SK-N-SH (cell line): Measurements from ENCODE around the gene PNMA6E. TPM values are rescaled to one million over a fixed set of nuclear protein-coding genes. Genes with fewer than 3 reads are reported as not detected.

Source experiments
- CTCF ChIA-PET: fragments of 300-600, 350-600 bp; formaldehyde crosslinking; extraction: SDS; loops from one replicate; lab custom pipeline; 2021; lab: Yijun Ruan, JAX
- POLR2A ChIA-PET: fragments of 350-600 bp; sonication (Branson Sonifier 250); formaldehyde crosslinking; extraction: SDS; loops from one replicate; lab custom pipeline; 2020; ENCODE audit warnings: antibody characterized with exemption, inconsistent platforms; lab: Yijun Ruan, JAX
- DNase-seq: peaks from one replicate; pipeline ENCODE4 v3.0.0; 2012
- H2AFZ ChIP-seq: fragments of 200-600 bp; sonication (generic); 2 replicates; pipeline ENCODE4 v1.8.1; 2016; ENCODE audit warnings: antibody characterized with exemption, mild to moderate bottlenecking, low read depth
- H3F3A ChIP-seq: fragments of 200-600 bp; sonication (generic); replicated peaks from 2 replicates; pipeline ENCODE3; 2016; ENCODE audit warnings: antibody characterized with exemption, mild to moderate bottlenecking; ENCODE audit not compliant: insufficient read depth
- H3K27ac ChIP-seq, 2 experiments: fragments of 200-500 bp in 1 of 2; fragments of 200-600 bp in 1 of 2; sonication (Bioruptor generic) in 1 of 2; sonication (generic), shearing (Covaris generic) in 1 of 2; 2 replicates each; pipeline versions ENCODE4 v1.5.1 to v1.6.1; 2014 to 2016; ENCODE audit warnings: low read depth in 2 of 2, inconsistent platforms in 1 of 2, low read length in 1 of 2, mild to moderate bottlenecking in 1 of 2, mixed read lengths in 1 of 2
- H3K27me3 ChIP-seq: fragments of 200-600 bp; sonication (generic), shearing (Covaris generic); 2 replicates; pipeline ENCODE4 v1.6.1; 2016; ENCODE audit warnings: mixed run types; ENCODE audit not compliant: insufficient read depth
- H3K36me3 ChIP-seq, 2 experiments: fragments of 200-500 bp in 1 of 2; fragments of 200-600 bp in 1 of 2; sonication (Bioruptor generic) in 1 of 2; sonication (generic) in 1 of 2; replicated peaks in 1 of 2; 2 replicates each; pipeline versions ENCODE3 to v1.5.1; 2014 to 2016; ENCODE audit warnings: low read length in 1 of 2, mild to moderate bottlenecking in 1 of 2; ENCODE audit not compliant: insufficient read depth in 2 of 2, control insufficient read depth in 1 of 2
- H3K4me1 ChIP-seq, 2 experiments: fragments of 200-500 bp in 1 of 2; fragments of 200-600 bp in 1 of 2; sonication (Bioruptor generic) in 1 of 2; sonication (generic), shearing (Covaris generic) in 1 of 2; 2 replicates each; pipeline versions ENCODE4 v1.5.1 to v1.6.1; 2014 to 2016; ENCODE audit warnings: low read depth in 1 of 2, low read length in 1 of 2, mixed run types in 1 of 2; ENCODE audit not compliant: insufficient read depth in 2 of 2, control insufficient read depth in 1 of 2
- H3K4me2 ChIP-seq: fragments of 200-600 bp; sonication (generic), shearing (Covaris generic); 2 replicates; pipeline ENCODE4 v1.6.1; 2017; ENCODE audit warnings: mixed run types
- H3K4me3 ChIP-seq, 2 experiments: fragments of 200-500 bp in 1 of 2; fragments of 200-600 bp in 1 of 2; sonication (Bioruptor generic) in 1 of 2; sonication (generic), shearing (Covaris generic) in 1 of 2; 2 replicates each; pipeline versions ENCODE4 v1.5.1 to v1.8.1; 2014 to 2016; ENCODE audit warnings: low read depth in 2 of 2, inconsistent platforms in 1 of 2, low read length in 1 of 2, mild to moderate bottlenecking in 1 of 2, mixed read lengths in 1 of 2, moderate library complexity in 1 of 2
- H3K79me2 ChIP-seq: fragments of 200-600 bp; sonication (generic); 2 replicates; pipeline ENCODE4 v1.8.1; 2017; ENCODE audit warnings: mild to moderate bottlenecking; ENCODE audit not compliant: insufficient read depth
- H3K9ac ChIP-seq: fragments of 200-600 bp; sonication (generic); 2 replicates; pipeline ENCODE4 v1.6.1; 2017; ENCODE audit warnings: mixed run types
- H3K9me2 ChIP-seq: fragments of 200-600 bp; sonication (generic); 2 replicates; pipeline ENCODE4 v1.6.1; 2017; ENCODE audit warnings: mixed run types
- H3K9me3 ChIP-seq: fragments of 200-600 bp; sonication (generic); 2 replicates; pipeline ENCODE4 v1.6.1; 2017; ENCODE audit warnings: mixed run types, mild to moderate bottlenecking, moderate library complexity
- H4K20me1 ChIP-seq: fragments of 200-600 bp; sonication (generic); 2 replicates; pipeline ENCODE4 v1.6.1; 2017; ENCODE audit warnings: mild to moderate bottlenecking, mixed run types; ENCODE audit not compliant: insufficient read depth
- CHD2 ChIP-seq: fragments of 150-350 bp; IDR thresholded peaks from 2 replicates; pipeline ENCODE4 v1.6.1; 2018; ENCODE audit warnings: low read length; ENCODE audit not compliant: partially characterized antibody
- EP300 ChIP-seq, 2 experiments: IDR thresholded peaks; 2 replicates each; pipeline versions ENCODE4 v1.4.0 to v1.6.1; 2012; ENCODE audit warnings: borderline replicate concordance in 1 of 2, low read depth in 1 of 2, low read length in 1 of 2
- FOSL2 ChIP-seq: IDR thresholded peaks from 2 replicates; pipeline ENCODE4 v1.4.0; 2012; ENCODE audit warnings: low read depth, mild to moderate bottlenecking, moderate library complexity, borderline replicate concordance
- FOXM1 ChIP-seq: IDR thresholded peaks from 2 replicates; pipeline ENCODE4 v1.4.0; 2012; ENCODE audit warnings: low read depth, mild to moderate bottlenecking
- NFIC ChIP-seq: IDR thresholded peaks from 2 replicates; pipeline ENCODE4 v1.4.0; 2012; ENCODE audit warnings: borderline replicate concordance
- PBX3 ChIP-seq: IDR thresholded peaks from 2 replicates; pipeline ENCODE4; 2012
- RAD21 ChIP-seq: IDR thresholded peaks from 2 replicates; pipeline ENCODE4 v1.6.1; 2012; ENCODE audit warnings: mild to moderate bottlenecking, low read length
- REST ChIP-seq: IDR thresholded peaks from 2 replicates; pipeline ENCODE4 v1.6.1; 2012; ENCODE audit warnings: mild to moderate bottlenecking, low read depth, low read length, moderate library complexity
- RFX5 ChIP-seq: IDR thresholded peaks from 2 replicates; pipeline ENCODE4 v1.6.1; 2012; ENCODE audit warnings: mild to moderate bottlenecking, improper control_type of control experiment, low read length
- RXRA ChIP-seq: IDR thresholded peaks from 2 replicates; pipeline ENCODE4 v1.4.0; 2012; ENCODE audit warnings: low read depth, mild to moderate bottlenecking, borderline replicate concordance
- USF1 ChIP-seq: IDR thresholded peaks from 2 replicates; pipeline ENCODE4 v1.4.0; 2012; ENCODE audit warnings: low read depth, borderline replicate concordance
- YY1 ChIP-seq: IDR thresholded peaks from 2 replicates; pipeline ENCODE4 v1.4.0; 2012; ENCODE audit warnings: low read depth, mild to moderate bottlenecking
- WGBS: methylation state at CpG from one replicate; pipeline ENCODE4 v1.1.6; 2017; ENCODE audit warnings: low lambda C conversion rate; 5-methylcytosine and 5-hydroxymethylcytosine counted together
- polyA plus RNA-seq, 3 experiments: library from polyadenylated mRNA; depleted of rRNA; stranded (reverse); fragments of >200 nt; gene quantifications; 2 replicates each; pipeline ENCODE4 v1.2.3, GENCODE V29; 2012
- TF ChIP-seq, protein P1 (sequence below): IDR thresholded peaks from 2 replicates; pipeline ENCODE4 v1.4.0; 2012; ENCODE audit warnings: low read depth, borderline replicate concordance
- TF ChIP-seq, protein P2 (sequence below): fragments of 150-350 bp; IDR thresholded peaks from 2 replicates; pipeline ENCODE4 v1.6.1; 2017; ENCODE audit warnings: antibody characterized with exemption, low read length, low read depth, borderline replicate concordance
- TF ChIP-seq, protein P3 (sequence below): IDR thresholded peaks from 2 replicates; pipeline ENCODE4 v1.4.0; 2012; ENCODE audit warnings: low read depth

PNMA6E gene
- not detected in 2 replicates for polyA plus RNA-seq (2012; rRNA removed)
- not detected in 2 replicates for polyA plus RNA-seq (2012; cell fraction: cytosol; rRNA removed)
- polyA plus RNA-seq (2012; cell fraction: nucleus; rRNA removed), result not detected in 2 replicates

DNA sequence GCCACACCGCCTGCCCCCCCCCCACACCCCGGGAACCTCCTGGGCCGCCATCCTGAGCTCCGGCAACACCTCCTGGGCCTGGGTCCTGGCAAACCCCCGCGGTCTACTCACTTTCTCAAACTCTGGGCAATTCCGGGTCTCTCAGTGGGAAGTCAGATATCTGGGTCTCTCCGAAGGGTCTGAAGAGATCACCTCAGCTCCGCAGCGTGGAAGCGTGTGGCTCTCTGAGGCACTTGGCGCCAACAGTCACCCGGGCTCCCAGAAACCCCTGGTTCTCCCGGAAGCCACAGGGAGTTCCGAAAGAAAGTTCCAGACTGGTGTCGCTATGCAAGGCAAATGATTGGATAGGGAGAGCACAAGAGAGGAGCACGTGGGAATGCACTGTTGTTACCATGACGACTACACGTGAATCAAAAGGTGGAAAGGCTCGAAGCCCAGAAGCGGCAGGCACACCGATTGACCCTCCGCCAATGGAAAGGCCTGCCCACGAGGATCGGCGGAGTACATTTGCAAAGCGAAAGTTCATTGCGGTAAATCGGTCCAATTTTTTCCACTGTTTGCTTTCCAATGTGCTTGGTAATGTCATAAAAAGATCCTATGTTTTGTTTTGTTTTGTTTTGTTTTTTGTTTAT, at the start of gene PNMA6E:
Gene PNMA6E, minus strand, starts transcription at position 218 of the 632 bp plus-strand sequence. CDS start 2,501 bp downstream, outside the sequence.
- 68% methylated on average over 18 of the region's 29 CpGs for WGBS
- H3F3A ChIP-seq, result peaks cover 2% of the 10 kb centered on the region
- peak within 1 kb of the TSS in 1 of 2 experiments; percentile 33; a peak in 1 of 4 replicates for H3K4me3 ChIP-seq
- TF ChIP-seq, protein P1, sequence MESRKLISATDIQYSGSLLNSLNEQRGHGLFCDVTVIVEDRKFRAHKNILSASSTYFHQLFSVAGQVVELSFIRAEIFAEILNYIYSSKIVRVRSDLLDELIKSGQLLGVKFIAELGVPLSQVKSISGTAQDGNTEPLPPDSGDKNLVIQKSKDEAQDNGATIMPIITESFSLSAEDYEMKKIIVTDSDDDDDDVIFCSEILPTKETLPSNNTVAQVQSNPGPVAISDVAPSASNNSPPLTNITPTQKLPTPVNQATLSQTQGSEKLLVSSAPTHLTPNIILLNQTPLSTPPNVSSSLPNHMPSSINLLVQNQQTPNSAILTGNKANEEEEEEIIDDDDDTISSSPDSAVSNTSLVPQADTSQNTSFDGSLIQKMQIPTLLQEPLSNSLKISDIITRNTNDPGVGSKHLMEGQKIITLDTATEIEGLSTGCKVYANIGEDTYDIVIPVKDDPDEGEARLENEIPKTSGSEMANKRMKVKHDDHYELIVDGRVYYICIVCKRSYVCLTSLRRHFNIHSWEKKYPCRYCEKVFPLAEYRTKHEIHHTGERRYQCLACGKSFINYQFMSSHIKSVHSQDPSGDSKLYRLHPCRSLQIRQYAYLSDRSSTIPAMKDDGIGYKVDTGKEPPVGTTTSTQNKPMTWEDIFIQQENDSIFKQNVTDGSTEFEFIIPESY, result no peak
- TF ChIP-seq PBX3 (no peak), REST (no peak), CHD2 (no peak), RFX5 (no peak), FOSL2 (no peak), YY1 (no peak), USF1 (no peak), NFIC (no peak), FOXM1 (no peak), RXRA (no peak), RAD21 (no peak), EP300 (IDR thresholded peaks at IDR 0.05; ENCODE audit: borderline replicate concordance in 1 of 2, low read depth in 1 of 2, low read length in 1 of 2) (no peak)
- TF ChIP-seq, protein P2, sequence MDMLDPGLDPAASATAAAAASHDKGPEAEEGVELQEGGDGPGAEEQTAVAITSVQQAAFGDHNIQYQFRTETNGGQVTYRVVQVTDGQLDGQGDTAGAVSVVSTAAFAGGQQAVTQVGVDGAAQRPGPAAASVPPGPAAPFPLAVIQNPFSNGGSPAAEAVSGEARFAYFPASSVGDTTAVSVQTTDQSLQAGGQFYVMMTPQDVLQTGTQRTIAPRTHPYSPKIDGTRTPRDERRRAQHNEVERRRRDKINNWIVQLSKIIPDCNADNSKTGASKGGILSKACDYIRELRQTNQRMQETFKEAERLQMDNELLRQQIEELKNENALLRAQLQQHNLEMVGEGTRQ, result no peak
- TF ChIP-seq, protein P3, sequence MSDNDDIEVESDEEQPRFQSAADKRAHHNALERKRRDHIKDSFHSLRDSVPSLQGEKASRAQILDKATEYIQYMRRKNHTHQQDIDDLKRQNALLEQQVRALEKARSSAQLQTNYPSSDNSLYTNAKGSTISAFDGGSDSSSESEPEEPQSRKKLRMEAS, result no peak
- H3K4me2 ChIP-seq, result no peak within 1 kb of the TSS
- no peaks in the 10 kb centered on the region for H3K79me2 ChIP-seq
- H2AFZ ChIP-seq, result no peak within 1 kb of the TSS
- ChIA-PET POLR2A (no interaction called here), CTCF (interaction anchor here (1.7 kb wide), 1 partner anchor 37 kb away, joined by 4 read pairs; no protein-coding TSS in a partner anchor)
- DNase-seq, result no peak
- H4K20me1 ChIP-seq, result no peaks in the 10 kb centered on the region
- H3K36me3 ChIP-seq, result no peaks in the 10 kb centered on the region
- H3K9ac ChIP-seq, result no peak within 1 kb of the TSS
- no peak within 1 kb of the TSS for H3K27ac ChIP-seq
- peaks cover 40% of the 10 kb centered on the region for H3K27me3 ChIP-seq
- H3K9me3 ChIP-seq, result no peaks in the 10 kb centered on the region
- no peaks in the 10 kb centered on the region for H3K4me1 ChIP-seq
- no peaks in the 10 kb centered on the region for H3K9me2 ChIP-seq
